Stromal cell of bone marrow (primary cell): ENCODE results near the gene BTBD3.

Source experiments
- DNase-seq: peaks from one replicate; pipeline ENCODE4 v3.0.0-alpha.2; 2012; ENCODE audit warnings: low read depth

The BTBD3 gene

GRCh38 chr20:11970243-11970836, 52.6 kb downstream of the BTBD3 start:
- no peak for DNase-seq

GRCh38 chr20:11972478-11972877, 54.8 kb downstream of the BTBD3 start:
- DNase-seq: no peak
